Natural killer cell (primary cell): Measurements from ENCODE around the gene CACNB4. TPM values are rescaled to one million over a fixed set of nuclear protein-coding genes. Genes with fewer than 3 reads are reported as not detected.

Experiments used
- ATAC-seq, 3 donors: fragments of 150-1000 bp in 2 of 3; fragments of 200-7000 bp in 1 of 3; cut with Tn5 transposase; 1 replicate in 1 of 3; 2 replicates in 2 of 3; pipeline ENCODE4 v1.10.0; 2021; ENCODE audit warnings: mild to moderate bottlenecking in 2 of 3, moderate library complexity in 2 of 3
- DNase-seq, 2 donors: peaks; one replicate each; pipeline versions ENCODE4 v3.0.0 to v3.0.0-alpha.2; 2013 to 2021; ENCODE audit warnings: mixed read lengths in 1 of 2
- H3K27ac ChIP-seq: one replicate; pipeline ENCODE4 v1.5.1; 2013; ENCODE audit warnings: mild to moderate bottlenecking, low read length
- H3K27me3 ChIP-seq: one replicate; pipeline ENCODE4 v1.6.1; 2013; ENCODE audit warnings: low read length; ENCODE audit not compliant: control insufficient read depth, insufficient read depth
- H3K36me3 ChIP-seq: one replicate; pipeline ENCODE4 v1.6.1; 2013; ENCODE audit warnings: low read length; ENCODE audit not compliant: control insufficient read depth, insufficient read depth
- H3K4me1 ChIP-seq: one replicate; pipeline ENCODE4 v1.6.1; 2013; ENCODE audit warnings: low read length; ENCODE audit not compliant: control insufficient read depth, insufficient read depth
- H3K4me3 ChIP-seq: one replicate; pipeline ENCODE4 v1.5.1; 2013; ENCODE audit warnings: low read length
- H3K9me3 ChIP-seq: one replicate; pipeline ENCODE4 v1.6.1; 2013; ENCODE audit warnings: low read length; ENCODE audit not compliant: control insufficient read depth, insufficient read depth
- H3K27ac Mint-ChIP-seq, 2 donors: one replicate each; pipeline ENCODE4 v1.8.0; 2022; ENCODE audit warnings: mild to moderate bottlenecking in 2 of 2, mixed read lengths in 2 of 2, moderate library complexity in 1 of 2
- H3K27me3 Mint-ChIP-seq, 2 donors: one replicate each; pipeline ENCODE4 v1.8.0; 2022; ENCODE audit warnings: low read depth in 2 of 2, mixed read lengths in 2 of 2
- H3K36me3 Mint-ChIP-seq: one replicate; pipeline ENCODE4 v1.8.0; 2022; ENCODE audit warnings: mixed read lengths
- H3K4me1 Mint-ChIP-seq, 2 donors: one replicate each; pipeline ENCODE4 v1.8.0; 2022; ENCODE audit warnings: mixed read lengths in 2 of 2
- H3K4me3 Mint-ChIP-seq: one replicate; pipeline ENCODE4 v1.8.0; 2022; ENCODE audit warnings: mild to moderate bottlenecking, moderate library complexity, mixed read lengths
- H3K9me3 Mint-ChIP-seq, 2 donors: one replicate each; pipeline ENCODE4 v1.8.0; 2022; ENCODE audit warnings: mixed read lengths in 2 of 2
- CTCF ChIP-seq: fragments of 200-600 bp; IDR thresholded peaks from one replicate; pipeline ENCODE4 v1.8.0; 2022; ENCODE audit warnings: antibody characterized with exemption
- WGBS: methylation state at CpG from one replicate; pipeline ENCODE4 v1.1.7; 2013; ENCODE audit warnings: missing lambda C conversion rate; ENCODE audit not compliant: insufficient coverage; 5-methylcytosine and 5-hydroxymethylcytosine counted together
- intact Hi-C: fragments of 100-400 bp; cut with micrococcal nuclease; formaldehyde crosslinking; loops from one replicate; pipeline ENCODE4 v1.14.2; 2022
- total RNA-seq, 4 donors: library from RNA; stranded (reverse); fragments of 120-200 nt in 1 of 4; gene quantifications; one replicate each; pipeline versions ENCODE4 v1.2.3 to v1.2.4, GENCODE V29; 2013 to 2022

CACNB4 gene
- total RNA-seq, 3 donors from 2014 or later (not counting 1 experiment from before 2014, with no cell fraction given), result 0.56 to 0.93 (median 0.73) TPM

- H3K36me3 Mint-ChIP-seq, result no peaks in the 10 kb centered on the region
- 83% methylated on average over 3 of the region's 4 CpGs for WGBS
- H3K27me3 Mint-ChIP-seq, result no peaks in the 10 kb centered on the region
Measured at GRCh38 chr2:152075461-152076050, 23.3 kb downstream of the CACNB4 start.

GRCh38 chr2:152072011-152072410 is 26.8 kb downstream of the CACNB4 start:
- no peak overlapping the region for H3K4me3 Mint-ChIP-seq
- Histone ChIP-seq H3K9me3 (no peaks in the 10 kb centered on the region), H3K4me1 (no peaks in the 10 kb centered on the region), H3K36me3 (no peaks in the 10 kb centered on the region), H3K4me3 (no peak overlapping the region), H3K27me3 (no peaks in the 10 kb centered on the region), H3K27ac (no peak overlapping the region)
- peaks cover 0 to 7% of the 10 kb centered on the region in 2 donors for H3K9me3 Mint-ChIP-seq
- ATAC-seq, result no peak
- no peak for DNase-seq
- no peak for TF ChIP-seq CTCF
- intact Hi-C loops, result no loop called here
- no peaks in the 10 kb centered on the region for H3K27me3 Mint-ChIP-seq
- no peaks in the 10 kb centered on the region for H3K36me3 Mint-ChIP-seq
- H3K4me1 Mint-ChIP-seq, result peaks cover 0 to 5% of the 10 kb centered on the region in 2 donors
- no peak overlapping the region for H3K27ac Mint-ChIP-seq
- 88% methylated on average over 2 of the region's 2 CpGs for whole genome bisulfite sequencing

More at GRCh38 chr2:152075461-152076050, 23.3 kb downstream of the CACNB4 start:
- Histone ChIP-seq H3K4me3 (no peak overlapping the region), H3K9me3 (no peaks in the 10 kb centered on the region), H3K27me3 (no peaks in the 10 kb centered on the region), H3K27ac (no peak overlapping the region), H3K36me3 (no peaks in the 10 kb centered on the region), H3K4me1 (no peaks in the 10 kb centered on the region)
- H3K27ac Mint-ChIP-seq, result no peak overlapping the region
- ATAC-seq (no peak), DNase-seq (no peak)
- intact Hi-C loops, result no loop called here
- no peak overlapping the region for H3K4me3 Mint-ChIP-seq
- no peak for TF ChIP-seq CTCF
- H3K9me3 Mint-ChIP-seq, result peaks cover 0 to 7% of the 10 kb centered on the region in 2 donors
- peaks cover 0 to 5% of the 10 kb centered on the region in 2 donors for H3K4me1 Mint-ChIP-seq

GRCh38 chr2:152071518-152071917 is 27.3 kb downstream of the CACNB4 start:
- no peak overlapping the region for H3K4me3 ChIP-seq
- H3K27ac ChIP-seq, result no peak overlapping the region
- DNase-seq, result no peak
- intact Hi-C loops, result no loop called here
- Mint-ChIP-seq H3K4me1 (peaks cover 0 to 5% of the 10 kb centered on the region in 2 donors), H3K36me3 (no peaks in the 10 kb centered on the region), H3K9me3 (peaks cover 0 to 7% of the 10 kb centered on the region in 2 donors), H3K27ac (no peak overlapping the region), H3K4me3 (no peak overlapping the region), H3K27me3 (no peaks in the 10 kb centered on the region)
- no peaks in the 10 kb centered on the region for H3K36me3 ChIP-seq
- no peaks in the 10 kb centered on the region for H3K4me1 ChIP-seq
- no peaks in the 10 kb centered on the region for H3K9me3 ChIP-seq
- no peaks in the 10 kb centered on the region for H3K27me3 ChIP-seq
- no peak for ATAC-seq
- no CpG with 5 or more reads among the region's 1 CpG for WGBS
- no peak for TF ChIP-seq CTCF

GRCh38 chr2:152071092-152071491 is 27.8 kb downstream of the CACNB4 start:
- Histone ChIP-seq H3K4me1 (no peaks in the 10 kb centered on the region), H3K36me3 (no peaks in the 10 kb centered on the region), H3K27ac (no peak overlapping the region), H3K27me3 (no peaks in the 10 kb centered on the region), H3K4me3 (no peak overlapping the region), H3K9me3 (no peaks in the 10 kb centered on the region)
- Mint-ChIP-seq H3K27ac (no peak overlapping the region), H3K9me3 (peaks cover 0 to 7% of the 10 kb centered on the region in 2 donors), H3K27me3 (no peaks in the 10 kb centered on the region), H3K4me3 (no peak overlapping the region), H3K36me3 (no peaks in the 10 kb centered on the region), H3K4me1 (peaks cover 0 to 5% of the 10 kb centered on the region in 2 donors)
- TF ChIP-seq CTCF, result no peak
- DNase-seq (no peak), ATAC-seq (no peak)
- intact Hi-C loops, result no loop called here
- no CpG with 5 or more reads among the region's 1 CpG for WGBS
